Stimulated activated CD8-positive, alpha-beta memory T cell treated with anti-CD3 and anti-CD28 coated beads, Interleukin-15, amount 100 ng/mL, for 1 hour (primary cell): ENCODE measurements around the gene AMACR.

Source experiments
- DNase-seq: peaks from one replicate; pipeline ENCODE4 v3.0.0-alpha.2; 2020; ENCODE audit warnings: low read depth

Gene AMACR

DNA sequence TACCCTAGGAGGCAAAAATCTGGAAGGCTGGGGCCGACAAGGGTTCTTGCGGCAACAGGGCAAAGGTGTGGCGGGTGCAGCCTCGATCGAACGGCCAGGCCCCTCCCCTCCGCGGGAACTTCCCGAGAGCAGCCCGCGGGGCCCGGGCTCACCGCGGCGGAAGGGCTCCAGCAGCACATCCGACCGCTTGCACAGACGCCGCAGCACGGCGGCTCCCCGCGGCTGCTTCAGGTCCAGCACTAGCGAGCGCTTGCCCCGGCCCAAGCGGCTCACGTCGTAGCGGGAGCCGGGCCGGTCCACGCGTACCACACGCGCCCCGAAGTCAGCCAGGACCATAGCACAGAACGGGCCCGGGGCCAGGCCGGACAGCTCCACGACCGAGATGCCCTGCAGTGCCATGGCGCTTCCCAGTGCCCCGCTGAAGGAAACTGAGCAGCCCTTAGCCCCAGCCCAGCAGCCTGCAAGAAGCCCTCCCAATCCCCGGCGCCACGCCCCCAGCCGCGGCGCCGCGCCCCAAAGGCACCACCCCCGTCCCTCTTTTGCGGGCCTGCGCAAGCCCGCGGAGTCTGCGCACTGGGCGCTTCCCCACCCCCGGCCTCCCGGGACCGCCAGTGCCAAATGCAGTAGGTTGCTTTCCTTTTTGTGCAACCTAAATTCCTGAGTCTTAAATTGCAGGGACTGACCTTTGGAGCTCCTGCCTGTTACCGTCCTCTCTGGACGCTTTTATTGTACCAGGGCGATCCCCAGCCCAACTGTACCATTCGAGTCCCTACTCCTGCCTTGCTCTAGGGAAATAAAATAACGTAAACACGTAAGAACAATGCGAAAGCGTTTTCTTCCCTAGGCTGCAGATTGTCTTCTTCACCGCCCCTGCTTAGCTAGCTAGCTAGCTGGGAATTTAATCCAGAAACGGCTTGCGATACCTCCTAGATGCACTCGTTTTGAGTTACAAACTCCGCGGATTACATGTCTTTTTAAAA lies at the start of gene AMACR:
Gene AMACR, minus strand, starts transcription at position 430 of the 980 bp plus-strand sequence. Its CDS starts 31 bp downstream, at position 399.
- peak; percentile 72 for DNase-seq

DNA sequence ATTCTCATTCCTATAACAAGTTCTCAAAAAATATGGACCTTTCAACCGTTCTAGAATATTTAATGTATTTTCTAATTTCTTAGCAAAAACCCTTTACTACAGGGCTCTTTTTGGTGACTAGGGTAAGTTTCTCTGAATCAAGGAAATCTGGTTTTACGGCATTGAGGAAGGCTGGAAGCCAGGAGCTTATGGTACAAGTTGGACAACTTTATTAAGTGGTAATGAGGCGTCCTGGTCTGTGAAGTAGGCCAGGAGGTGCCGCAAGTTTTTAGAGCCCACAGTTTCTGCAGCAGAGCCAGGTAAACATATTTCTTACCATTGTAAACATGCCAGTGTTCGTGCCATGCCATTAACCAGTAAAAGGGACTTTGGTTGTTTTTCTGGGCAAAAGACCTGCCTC lies 49.7 kb upstream of the AMACR start:
- DNase-seq: no peak

DNA sequence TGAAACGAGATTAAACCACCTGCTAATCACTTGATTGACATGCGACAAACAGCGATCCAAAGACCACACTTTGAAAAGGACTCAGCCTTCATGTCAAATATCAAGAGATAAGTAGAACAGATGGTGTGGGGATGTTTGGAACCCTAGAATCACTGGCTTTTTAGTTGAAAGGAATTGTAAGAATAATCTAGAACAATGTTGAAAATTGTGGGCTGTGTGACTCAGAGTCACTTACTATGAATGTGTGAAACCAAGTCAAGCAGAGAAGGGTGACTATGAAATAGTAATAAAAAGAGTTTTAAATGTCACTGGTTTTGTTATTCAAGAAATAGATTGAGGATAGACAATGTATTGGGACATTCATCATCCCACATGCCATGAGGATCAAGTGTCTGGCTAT lies 49.3 kb upstream of the AMACR start:
- no peak for DNase-seq

DNA sequence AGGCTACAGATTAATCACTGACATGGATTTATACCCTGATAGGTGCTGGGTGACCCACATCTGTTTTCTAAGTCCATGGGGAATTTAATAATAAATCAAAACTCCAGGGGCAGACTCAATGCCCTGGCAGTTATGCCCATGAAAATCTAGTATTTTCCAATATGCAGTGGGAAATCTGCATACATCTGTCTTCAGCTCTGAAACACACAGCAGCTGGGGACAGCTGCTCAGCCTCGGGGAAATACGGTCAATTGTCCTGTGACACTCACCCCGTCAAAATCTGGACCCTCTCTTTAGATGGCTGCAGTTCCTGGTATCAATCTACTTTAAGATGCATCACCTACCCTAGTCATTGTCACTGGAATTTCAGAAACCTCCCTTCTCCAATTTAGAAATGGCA lies 47.8 kb upstream of the AMACR start:
- no peak for DNase-seq

DNA sequence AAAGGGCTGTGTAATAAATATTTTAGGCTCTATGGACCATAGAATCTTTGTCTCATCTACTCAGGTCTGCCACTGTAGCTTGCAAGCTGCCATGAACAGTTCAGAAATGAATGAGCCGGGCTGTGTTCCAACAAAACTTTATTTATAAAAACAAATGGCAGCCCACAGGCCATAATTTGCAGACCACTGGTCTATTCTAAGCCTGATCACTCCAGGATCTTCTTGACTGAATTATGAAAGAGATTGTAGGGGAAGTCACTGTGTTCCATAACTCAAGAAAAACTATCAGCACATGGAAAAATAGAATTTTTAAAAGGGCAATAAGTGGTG lies 46.5 kb upstream of the AMACR start:
- DNase-seq: no peak

DNA sequence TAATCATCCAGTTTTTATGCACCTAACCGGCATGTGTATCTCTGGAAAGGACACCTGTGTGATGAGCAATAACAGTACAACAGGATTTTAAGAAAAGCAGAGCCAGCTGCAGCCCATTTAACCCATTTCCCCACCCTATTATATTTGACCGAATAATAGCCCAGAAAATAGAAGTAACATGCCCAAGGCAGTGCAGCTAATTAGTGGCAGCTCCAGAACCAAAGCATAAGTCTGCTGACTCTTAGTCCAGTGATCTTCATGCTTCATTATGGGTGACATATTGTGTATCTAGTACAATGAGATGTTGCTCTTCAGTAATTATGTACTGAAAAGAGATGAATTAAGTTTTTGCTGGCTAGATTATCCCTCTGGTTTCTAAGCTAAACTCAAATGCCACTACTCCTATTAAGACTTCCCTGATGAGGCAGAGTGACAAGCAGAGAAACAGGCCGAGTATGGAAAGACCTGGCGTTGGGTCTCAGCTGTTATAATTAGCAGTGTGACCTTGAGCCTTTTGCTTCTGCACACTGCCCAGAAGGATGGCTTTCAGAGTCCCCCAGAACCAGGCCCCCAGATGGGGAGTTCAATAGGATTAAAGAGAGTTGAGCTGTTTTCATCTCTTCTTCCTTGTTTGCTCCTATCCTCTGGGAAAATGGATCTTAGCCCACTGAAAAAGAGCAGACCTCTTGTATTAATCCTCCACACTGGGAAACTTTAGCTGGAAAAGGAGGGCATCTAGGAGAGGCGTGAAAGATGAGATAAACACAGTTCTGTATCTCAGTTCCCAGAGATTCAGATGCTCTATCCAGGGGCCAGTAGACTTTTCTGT lies 45.9 kb upstream of the AMACR start:
- no peak for DNase-seq

DNA sequence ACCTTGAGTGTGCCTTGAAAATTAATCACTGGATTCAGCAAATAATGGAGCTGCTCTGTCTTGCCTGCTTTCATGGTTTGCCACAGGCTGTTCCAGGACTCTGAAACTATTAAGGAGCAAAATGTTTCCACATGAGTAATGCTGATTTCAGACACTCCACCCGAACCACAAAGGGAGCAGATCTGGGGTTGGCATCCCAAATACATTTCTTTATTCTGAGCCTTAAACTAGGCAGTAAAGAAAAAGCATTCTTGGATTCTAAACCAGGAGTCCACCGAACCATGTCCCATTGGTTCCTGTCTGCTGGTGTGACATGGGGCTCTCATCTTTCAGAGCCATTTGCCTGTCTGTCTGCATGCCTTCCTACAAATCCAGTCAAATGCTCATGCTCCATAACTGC lies 45.3 kb upstream of the AMACR start:
- DNase-seq: no peak

DNA sequence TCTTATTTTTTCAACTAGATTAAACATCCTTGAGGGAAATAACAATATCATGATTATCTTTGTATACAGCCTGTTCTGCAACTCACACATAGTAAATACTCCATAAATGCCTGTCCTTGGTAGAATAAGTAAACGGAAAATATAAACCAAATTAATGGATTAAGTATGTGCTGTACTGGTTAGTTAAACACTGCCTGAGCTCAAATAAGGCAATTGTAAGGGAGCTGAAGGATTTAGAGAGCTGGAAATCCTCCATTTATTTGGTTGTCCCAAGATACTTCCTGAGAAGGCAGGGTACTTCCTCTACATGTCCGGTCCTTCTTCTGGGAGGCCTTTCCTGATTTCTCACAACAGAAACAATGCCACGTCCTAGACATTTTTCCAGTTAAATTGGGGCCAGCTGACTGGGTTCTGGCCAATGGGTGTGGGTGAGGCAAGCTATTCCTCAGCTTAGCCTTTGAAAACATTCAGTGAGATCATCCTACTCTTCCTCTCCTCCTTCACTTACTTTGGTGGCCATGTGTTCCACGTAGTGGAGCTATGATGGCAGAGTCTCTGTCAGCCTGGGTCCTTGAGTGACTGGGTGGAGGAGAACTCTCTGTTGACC lies 43.6 kb upstream of the AMACR start:
- DNase-seq: no peak

DNA sequence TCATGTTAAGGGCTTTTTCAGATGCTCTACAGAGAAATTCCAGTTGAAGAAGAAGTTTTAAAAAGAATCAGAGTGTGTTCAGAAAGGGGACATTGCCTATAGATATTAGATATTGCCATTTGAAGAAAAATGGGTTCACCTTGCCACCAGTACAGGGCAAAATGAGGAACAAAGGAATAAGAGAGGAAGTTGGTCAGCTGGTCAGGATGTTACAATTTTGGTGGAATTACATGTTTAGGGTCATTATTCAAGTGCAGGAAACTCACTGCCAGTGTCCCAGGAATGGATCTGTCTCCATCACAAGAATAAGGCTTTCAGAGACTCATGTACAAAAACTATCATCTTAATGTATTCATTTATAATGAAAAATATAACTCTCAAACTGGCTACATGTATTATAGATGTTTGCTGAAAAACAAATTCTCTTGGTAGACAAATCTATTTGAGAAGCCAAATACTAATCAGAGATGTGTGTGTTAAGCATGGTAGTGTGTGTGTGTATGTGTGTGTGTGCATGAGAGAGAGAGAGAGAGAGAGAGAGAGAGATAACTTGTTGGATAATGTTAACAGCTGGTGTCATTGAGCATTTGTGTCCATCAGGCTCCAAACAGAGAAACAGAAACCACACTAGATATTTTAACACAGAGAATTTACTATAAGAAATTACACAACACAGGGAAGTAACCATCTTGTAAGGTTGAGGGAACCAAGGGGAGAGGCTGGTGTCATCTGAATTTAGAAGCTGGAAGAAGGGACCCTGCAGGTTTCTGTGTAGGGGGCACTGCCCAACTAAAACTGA lies 40.1 kb upstream of the AMACR start:
- DNase-seq: no peak

DNA sequence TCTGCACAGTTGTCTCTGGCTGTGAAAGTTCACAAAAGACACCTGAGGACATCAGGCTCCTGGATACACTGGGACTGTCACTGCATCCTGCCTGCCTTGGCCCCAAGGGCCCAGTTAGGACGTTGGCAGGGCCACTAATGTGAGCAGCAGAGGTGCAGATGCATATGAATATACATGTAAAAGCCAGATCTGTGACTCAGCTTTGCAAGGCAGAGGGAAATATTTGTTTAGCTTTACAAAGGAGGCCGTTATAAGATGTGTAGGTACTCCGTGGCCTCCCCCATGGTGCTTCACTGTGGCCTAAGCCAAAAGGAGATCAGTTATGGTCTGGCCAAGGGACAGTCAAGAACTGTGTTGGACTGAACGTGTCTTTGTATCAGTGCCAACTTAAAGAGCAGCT lies 39.3 kb upstream of the AMACR start:
- no peak for DNase-seq

DNA sequence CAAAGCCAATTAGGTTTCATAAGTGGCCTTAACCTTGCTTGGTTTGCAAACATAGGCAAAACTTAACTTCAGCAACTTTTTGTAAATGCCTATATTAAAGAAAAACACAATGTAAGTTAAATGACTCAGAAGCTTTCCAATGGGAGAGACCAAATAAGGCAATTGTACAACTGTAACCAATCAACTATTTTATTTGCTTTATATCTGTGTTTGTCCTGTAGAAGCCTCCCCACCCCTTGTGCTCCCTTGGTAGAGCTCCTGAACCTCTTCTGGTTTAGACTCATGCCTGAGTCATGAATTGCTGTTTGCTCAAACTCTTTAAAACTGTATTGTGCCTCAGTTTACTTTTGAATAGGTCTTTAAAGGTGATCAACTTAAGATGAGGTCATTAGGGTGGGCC lies 38.1 kb upstream of the AMACR start:
- DNase-seq: no peak

DNA sequence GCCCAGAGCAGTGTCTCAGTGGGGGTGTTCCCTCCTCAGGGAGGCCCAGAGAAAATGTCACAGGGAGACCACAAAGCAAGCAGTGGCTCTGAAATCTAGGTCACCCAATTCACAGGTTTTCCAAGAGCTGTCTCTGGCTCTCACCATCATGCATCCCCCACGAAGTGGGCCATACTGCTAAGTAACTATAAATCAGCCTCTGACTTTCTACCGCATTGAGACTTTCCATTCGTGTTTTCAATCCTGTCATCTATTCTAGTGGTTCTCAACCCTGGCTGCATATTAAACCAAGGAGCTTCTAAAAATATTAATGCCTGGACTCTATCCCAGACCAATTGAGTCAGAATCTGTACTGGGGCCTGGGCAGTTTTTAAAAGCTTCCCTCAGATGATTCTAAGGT lies 37.2 kb upstream of the AMACR start:
- DNase-seq: no peak

DNA sequence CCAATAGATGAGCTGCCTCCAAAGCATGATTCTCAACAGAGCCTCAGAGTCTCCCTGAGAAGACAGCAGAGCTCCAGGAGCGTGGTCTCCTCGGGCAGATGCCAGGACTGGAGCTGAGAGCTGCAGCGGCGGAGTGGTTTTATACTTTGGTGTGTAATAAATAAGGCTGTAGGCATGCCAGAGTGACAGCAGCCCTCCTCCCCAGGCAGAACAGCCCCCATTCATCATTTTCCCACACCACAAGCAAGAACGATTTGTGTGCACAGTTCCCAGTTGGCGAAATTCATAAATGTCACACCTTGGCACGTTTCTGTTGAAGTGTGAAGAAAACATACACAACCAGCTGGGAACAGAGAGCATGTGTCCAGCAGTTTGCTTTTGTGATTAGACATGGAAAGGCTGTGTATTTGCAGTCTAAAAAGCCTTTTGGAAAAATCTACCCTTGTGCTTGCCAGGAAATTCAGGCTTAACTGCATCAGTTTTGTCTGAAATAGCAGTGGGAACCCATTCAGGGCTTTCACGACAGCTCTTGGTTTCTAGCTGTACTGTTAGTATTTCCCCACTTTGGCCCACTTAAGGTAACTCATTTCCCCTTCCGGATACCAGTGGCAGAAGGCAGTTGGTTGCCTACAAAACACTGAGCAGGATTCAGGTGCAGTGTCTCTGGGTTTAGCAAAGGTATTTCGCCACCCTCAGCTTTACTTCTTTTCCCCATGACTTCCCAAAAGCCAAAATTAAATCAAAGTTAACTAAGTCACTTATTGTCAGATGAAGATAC lies 35.4 kb upstream of the AMACR start, which contains the start of gene C1QTNF3:
Gene C1QTNF3, minus strand, starts transcription at position 115 of the 778 bp plus-strand sequence. Its CDS starts 88 bp downstream, at position 27.
- DNase-seq: no peak

DNA sequence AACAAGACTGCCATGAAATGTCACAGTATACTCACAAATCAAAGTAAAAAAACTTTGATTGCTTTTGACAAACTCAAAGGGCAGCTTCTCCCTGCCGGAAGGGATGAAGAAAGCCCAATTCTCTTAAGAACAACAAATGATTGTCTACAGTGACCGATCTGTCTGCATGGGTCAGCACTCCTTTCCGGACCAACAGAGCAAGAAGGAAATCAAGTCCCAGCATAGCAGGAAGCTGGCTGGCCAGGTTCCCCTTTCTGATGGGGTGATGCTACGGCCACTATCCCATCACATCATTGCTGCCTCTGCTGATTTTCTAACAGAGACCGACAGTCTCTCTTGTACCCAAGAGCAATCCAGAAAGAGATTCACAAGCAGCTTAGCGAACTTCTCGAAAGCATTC lies 34.5 kb upstream of the AMACR start:
- no peak for DNase-seq

DNA sequence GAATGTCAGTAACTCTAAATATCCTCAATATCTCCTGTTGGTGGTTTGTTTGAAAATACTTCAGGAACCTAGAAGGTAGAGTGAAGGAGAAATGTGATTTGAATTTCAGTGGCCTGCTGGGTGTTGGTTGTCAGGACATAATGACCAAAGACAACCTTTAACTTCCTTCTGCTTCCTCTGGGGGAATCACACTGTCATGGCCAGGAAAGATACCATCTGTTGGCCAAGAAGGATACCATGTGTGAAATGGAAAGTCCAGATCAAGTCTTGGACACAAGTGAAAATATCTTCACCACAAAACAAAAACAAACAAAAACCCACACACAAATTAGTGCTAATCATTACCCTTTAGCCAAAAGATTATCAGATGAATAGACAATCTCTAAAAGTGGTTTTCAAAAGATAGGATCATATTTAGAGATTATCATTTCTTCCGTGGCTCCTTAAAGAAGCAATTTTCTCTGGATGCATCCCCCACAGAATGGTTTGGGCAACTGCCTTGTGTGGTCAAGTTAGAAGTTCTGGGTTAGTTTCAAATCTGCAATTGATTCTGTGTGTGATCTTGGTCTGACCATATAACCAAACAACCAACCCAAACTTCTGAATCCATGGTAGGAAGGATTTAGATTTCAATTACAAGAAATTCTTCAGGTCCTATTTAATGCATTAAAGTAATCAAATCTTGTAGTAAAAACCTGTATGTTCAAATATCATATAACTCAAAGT lies 33.6 kb upstream of the AMACR start:
- no peak for DNase-seq

DNA sequence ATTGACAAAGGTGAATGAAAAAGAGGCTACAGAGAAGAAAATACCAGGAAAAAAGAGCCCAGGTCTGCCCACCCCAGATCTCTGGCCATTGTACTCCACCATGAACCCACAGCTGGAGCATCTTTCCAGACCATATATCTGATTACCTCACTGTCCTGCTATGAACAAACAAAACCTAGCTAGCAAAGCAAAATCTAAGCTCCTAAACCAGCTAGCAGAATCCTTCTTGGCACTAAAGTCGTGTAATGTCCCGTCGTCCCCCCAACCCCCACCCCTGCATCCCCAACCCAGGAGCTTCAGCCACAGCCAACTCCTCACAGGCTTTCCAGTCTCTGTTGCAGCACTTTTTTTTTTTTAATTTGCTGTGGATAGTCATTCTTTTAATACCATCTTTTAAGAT lies 32.6 kb upstream of the AMACR start:
- no peak for DNase-seq

DNA sequence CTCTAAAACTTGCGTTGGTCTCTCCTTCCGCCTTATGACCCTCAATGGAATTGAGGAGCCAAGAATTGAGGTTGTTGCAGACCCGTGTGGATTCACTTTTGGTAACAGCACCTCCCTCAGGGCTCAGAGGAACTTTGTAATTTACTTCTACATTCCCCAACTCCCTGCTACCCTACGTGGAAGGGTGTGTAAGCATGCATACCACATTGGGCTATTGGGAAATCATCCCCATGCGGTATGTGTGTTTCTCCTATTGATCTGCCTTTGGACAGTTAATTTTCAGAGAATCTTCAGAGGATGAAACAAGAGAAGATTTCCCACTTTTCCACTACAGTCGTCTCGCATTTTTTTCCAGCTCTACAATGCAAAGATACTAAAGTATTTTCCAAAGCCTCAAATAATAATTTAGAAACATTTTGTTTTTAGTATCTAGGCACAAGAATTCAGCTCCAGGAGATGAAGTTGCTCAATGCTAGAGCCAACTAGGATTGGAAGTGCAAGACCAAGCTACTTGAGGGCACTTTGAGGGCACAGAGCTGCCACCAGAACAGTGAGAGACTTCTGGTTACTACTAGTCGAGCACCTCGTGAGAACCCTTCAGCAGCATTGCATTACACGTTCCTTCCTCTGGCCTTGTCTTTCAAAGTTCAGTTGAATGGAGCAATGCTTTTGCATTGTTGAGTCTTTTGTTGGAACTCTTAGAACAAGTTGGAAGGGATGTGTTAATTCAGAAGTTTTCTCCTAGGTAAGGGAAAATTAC lies 31.7 kb upstream of the AMACR start:
- no peak for DNase-seq

DNA sequence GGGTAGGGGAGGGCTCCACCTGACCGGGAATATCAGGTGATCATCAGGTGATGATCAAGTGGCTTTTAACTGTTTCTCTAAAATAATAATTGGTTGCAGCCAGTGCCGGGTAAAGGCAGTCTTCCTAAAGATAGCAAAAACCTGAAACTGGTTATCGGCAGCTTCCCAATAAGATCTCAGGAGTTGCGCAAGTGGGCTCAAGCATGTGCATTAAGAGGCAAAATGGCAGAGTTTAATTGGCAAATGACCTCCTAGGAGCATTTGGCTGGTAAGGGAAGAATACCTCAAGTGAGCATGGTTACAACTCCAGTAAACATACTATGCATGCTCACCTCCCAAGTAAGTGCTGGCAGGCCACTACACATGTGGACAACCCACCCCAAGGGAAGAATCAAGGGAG lies 31.0 kb upstream of the AMACR start:
- no peak for DNase-seq

DNA sequence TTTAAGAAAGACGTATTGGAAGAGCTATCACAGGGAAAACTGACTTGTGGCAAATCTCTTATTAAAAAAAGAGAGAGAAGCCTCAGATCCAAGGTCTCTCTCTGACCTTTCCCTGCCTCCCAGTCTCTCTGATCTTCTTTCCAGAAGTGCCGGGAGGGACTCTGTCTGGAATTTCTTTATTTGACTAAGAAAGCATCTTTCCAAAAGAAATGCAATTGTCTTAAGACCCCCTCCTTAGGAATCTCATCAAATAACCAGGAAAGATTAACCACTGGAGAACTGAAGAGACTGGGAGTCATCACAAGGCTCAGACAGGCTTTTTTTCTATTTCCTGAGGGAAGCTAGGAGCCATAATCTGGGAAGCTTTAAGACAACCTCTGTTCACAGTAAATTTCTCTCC lies 30.5 kb upstream of the AMACR start:
- DNase-seq: no peak

DNA sequence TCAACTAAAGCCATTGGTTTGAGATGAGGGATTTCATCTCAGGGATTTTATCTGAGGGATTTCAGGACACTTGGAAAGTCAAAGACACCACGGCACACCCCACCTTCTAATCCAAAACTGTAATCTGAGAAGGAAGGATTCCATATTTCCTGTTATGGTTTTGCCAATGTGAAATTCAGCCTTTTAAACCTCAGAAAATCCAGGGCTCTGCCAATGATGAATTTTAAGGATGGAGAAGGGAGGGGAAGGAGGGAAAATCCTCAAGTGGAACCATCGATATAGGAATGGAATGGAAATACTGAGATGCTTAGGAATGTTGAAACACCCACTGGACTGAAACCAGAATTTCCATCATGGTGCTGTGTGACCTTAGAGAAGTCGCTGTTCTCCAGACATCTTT lies 29.9 kb upstream of the AMACR start:
- DNase-seq: no peak
